Activated T-cell treated with anti-CD3 and anti-CD28 coated beads, Interleukin-2, amount 50 U/mL, for 4 hours (primary cell): ENCODE data around the gene SH3RF3. TPM values are rescaled to one million over a fixed set of nuclear protein-coding genes. Genes with fewer than 3 reads are reported as not detected.

Experiments used
- ATAC-seq, 2 donors: fragments of 200-7000 bp; cut with Tn5 transposase; one replicate each; pipeline ENCODE4 v1.10.0; 2021
- DNase-seq: peaks from one replicate; pipeline ENCODE4 v3.0.0-alpha.2; 2020
- H3K27me3 Mint-ChIP-seq: one replicate; pipeline ENCODE4 v1.8.0; 2021; ENCODE audit warnings: low read depth, mixed read lengths
- H3K36me3 Mint-ChIP-seq: one replicate; pipeline ENCODE4 v1.8.0; 2022; ENCODE audit warnings: mixed read lengths; ENCODE audit not compliant: insufficient read depth
- H3K4me1 Mint-ChIP-seq: one replicate; pipeline ENCODE4 v1.8.0; 2021; ENCODE audit warnings: low read depth, mixed read lengths
- H3K4me3 Mint-ChIP-seq: one replicate; pipeline ENCODE4 v1.8.0; 2021; ENCODE audit warnings: mild to moderate bottlenecking, moderate library complexity, mixed read lengths
- H3K9me3 Mint-ChIP-seq: one replicate; pipeline ENCODE4 v1.8.0; 2021; ENCODE audit warnings: mixed read lengths
- total RNA-seq, 3 donors: library from RNA; stranded (reverse); gene quantifications; one replicate each; pipeline ENCODE4 v1.2.1, GENCODE V29; 2021

Gene SH3RF3
- total RNA-seq, 3 donors from 2014 or later = 0.33 to 0.98 (median 0.89) TPM

GRCh38 chr2:109430329-109430636 is 301.3 kb downstream of the SH3RF3 start:
- H3K9me3 Mint-ChIP-seq = no peaks in the 10 kb centered on the region

GRCh38 chr2:109432421-109432820 is 303.4 kb downstream of the SH3RF3 start:
- DNase-seq (no peak), ATAC-seq (no peak)
- Mint-ChIP-seq H3K9me3 (no peaks in the 10 kb centered on the region), H3K27me3 (no peaks in the 10 kb centered on the region), H3K4me3 (no peak overlapping the region), H3K36me3 (no peaks in the 10 kb centered on the region), H3K4me1 (no peaks in the 10 kb centered on the region)

More at GRCh38 chr2:109430329-109430636, 301.3 kb downstream of the SH3RF3 start:
- Mint-ChIP-seq H3K36me3 (no peaks in the 10 kb centered on the region), H3K27me3 (no peaks in the 10 kb centered on the region), H3K4me1 (no peaks in the 10 kb centered on the region), H3K4me3 (no peak overlapping the region)
- DNase-seq = no peak
- no peak for ATAC-seq

GRCh38 chr2:109433486-109433885 is 304.5 kb downstream of the SH3RF3 start:
- no peak for ATAC-seq
- no peak for DNase-seq
- Mint-ChIP-seq H3K4me1 (no peaks in the 10 kb centered on the region), H3K9me3 (no peaks in the 10 kb centered on the region), H3K36me3 (no peaks in the 10 kb centered on the region), H3K27me3 (no peaks in the 10 kb centered on the region), H3K4me3 (no peak overlapping the region)

GRCh38 chr2:109433926-109434325 is 304.9 kb downstream of the SH3RF3 start:
- no peak for DNase-seq
- no peaks in the 10 kb centered on the region for H3K9me3 Mint-ChIP-seq
- no peaks in the 10 kb centered on the region for H3K4me1 Mint-ChIP-seq
- H3K27me3 Mint-ChIP-seq = no peaks in the 10 kb centered on the region
- H3K36me3 Mint-ChIP-seq = no peaks in the 10 kb centered on the region
- ATAC-seq = no peak
- no peak overlapping the region for H3K4me3 Mint-ChIP-seq

GRCh38 chr2:109434351-109434750 is 305.3 kb downstream of the SH3RF3 start:
- Mint-ChIP-seq H3K36me3 (no peaks in the 10 kb centered on the region), H3K4me3 (no peak overlapping the region), H3K4me1 (no peaks in the 10 kb centered on the region), H3K9me3 (no peaks in the 10 kb centered on the region), H3K27me3 (peaks cover 3% of the 10 kb centered on the region)
- DNase-seq = no peak
- no peak for ATAC-seq

GRCh38 chr2:109435066-109435690 is 306.2 kb downstream of the SH3RF3 start:
- Mint-ChIP-seq H3K27me3 (peaks cover 3% of the 10 kb centered on the region), H3K4me1 (no peaks in the 10 kb centered on the region), H3K9me3 (no peaks in the 10 kb centered on the region), H3K36me3 (peaks cover 2% of the 10 kb centered on the region), H3K4me3 (no peak overlapping the region)
- ATAC-seq (no peak), DNase-seq (no peak)

- no peaks in the 10 kb centered on the region for H3K4me1 Mint-ChIP-seq
- peaks cover 5% of the 10 kb centered on the region for H3K9me3 Mint-ChIP-seq
- no peak overlapping the region for H3K4me3 Mint-ChIP-seq
- DNase-seq = no peak
- peaks cover 6% of the 10 kb centered on the region for H3K36me3 Mint-ChIP-seq
- peaks cover 3% of the 10 kb centered on the region for H3K27me3 Mint-ChIP-seq
- ATAC-seq = no peak
Measured at GRCh38 chr2:109435901-109436598, 307.0 kb downstream of the SH3RF3 start.

GRCh38 chr2:109436610-109437225 is 307.7 kb downstream of the SH3RF3 start:
- no peak overlapping the region for H3K4me3 Mint-ChIP-seq
- H3K36me3 Mint-ChIP-seq = peaks cover 12% of the 10 kb centered on the region
- ATAC-seq = no peak
- no peak for DNase-seq
- H3K27me3 Mint-ChIP-seq = peaks cover 3% of the 10 kb centered on the region
- peaks cover 12% of the 10 kb centered on the region for H3K9me3 Mint-ChIP-seq
- no peaks in the 10 kb centered on the region for H3K4me1 Mint-ChIP-seq

GRCh38 chr2:109437325-109438090 is 308.5 kb downstream of the SH3RF3 start:
- Mint-ChIP-seq H3K36me3 (peaks cover 12% of the 10 kb centered on the region), H3K27me3 (peaks cover 3% of the 10 kb centered on the region), H3K4me1 (no peaks in the 10 kb centered on the region), H3K9me3 (peaks cover 16% of the 10 kb centered on the region), H3K4me3 (no peak overlapping the region)
- DNase-seq (no peak), ATAC-seq (no peak)

GRCh38 chr2:109438146-109438545 is 309.1 kb downstream of the SH3RF3 start:
- Mint-ChIP-seq H3K36me3 (peaks cover 13% of the 10 kb centered on the region), H3K4me1 (no peaks in the 10 kb centered on the region), H3K9me3 (peaks cover 19% of the 10 kb centered on the region), H3K4me3 (no peak overlapping the region), H3K27me3 (peaks cover 3% of the 10 kb centered on the region)
- DNase-seq (no peak), ATAC-seq (no peak)

GRCh38 chr2:109438773-109439389 is 309.9 kb downstream of the SH3RF3 start:
- Mint-ChIP-seq H3K9me3 (peaks cover 24% of the 10 kb centered on the region), H3K27me3 (peaks cover 3% of the 10 kb centered on the region), H3K4me3 (no peak overlapping the region), H3K36me3 (peaks cover 13% of the 10 kb centered on the region), H3K4me1 (no peaks in the 10 kb centered on the region)
- DNase-seq (no peak), ATAC-seq (no peak)

GRCh38 chr2:109439390-109439786 is 310.4 kb downstream of the SH3RF3 start:
- no peak for DNase-seq
- ATAC-seq = no peak
- peaks cover 3% of the 10 kb centered on the region for H3K27me3 Mint-ChIP-seq
- peaks cover 13% of the 10 kb centered on the region for H3K36me3 Mint-ChIP-seq
- no peaks in the 10 kb centered on the region for H3K4me1 Mint-ChIP-seq
- no peak overlapping the region for H3K4me3 Mint-ChIP-seq
- H3K9me3 Mint-ChIP-seq = peaks cover 25% of the 10 kb centered on the region

GRCh38 chr2:109439986-109440385 is 311.0 kb downstream of the SH3RF3 start:
- peaks cover 31% of the 10 kb centered on the region for H3K9me3 Mint-ChIP-seq
- no peak for ATAC-seq
- no peak for DNase-seq
- no peaks in the 10 kb centered on the region for H3K4me1 Mint-ChIP-seq
- peaks cover 3% of the 10 kb centered on the region for H3K27me3 Mint-ChIP-seq
- peaks cover 19% of the 10 kb centered on the region for H3K36me3 Mint-ChIP-seq
- no peak overlapping the region for H3K4me3 Mint-ChIP-seq

- Mint-ChIP-seq H3K36me3 (peaks cover 19% of the 10 kb centered on the region), H3K4me1 (no peaks in the 10 kb centered on the region), H3K4me3 (no peak overlapping the region), H3K9me3 (peaks cover 33% of the 10 kb centered on the region), H3K27me3 (peaks cover 3% of the 10 kb centered on the region)
- ATAC-seq (no peak), DNase-seq (no peak)
Measured at GRCh38 chr2:109440499-109441156, 311.6 kb downstream of the SH3RF3 start.
